Osteocyte (in vitro differentiated cells): ENCODE data around the gene CFAP251. TPM values are rescaled to one million over a fixed set of nuclear protein-coding genes. Genes with fewer than 3 reads are reported as not detected.
"Not testable (repeated sequence)": the region's sequence is repeated elsewhere in the genome, so short reads cannot be mapped to it uniquely, and the experiment has no call there.

Experiments used
- DNase-seq: peaks from one replicate; pipeline ENCODE4 v3.0.0; 2021; ENCODE audit warnings: mixed read lengths; ENCODE audit not compliant: unreplicated experiment; ENCODE audit errors: extremely low spot score
- H3K27ac Mint-ChIP-seq: one replicate; pipeline ENCODE4 v1.8.0; 2021; ENCODE audit warnings: mild to moderate bottlenecking, mixed read lengths; ENCODE audit not compliant: unreplicated experiment
- H3K27me3 Mint-ChIP-seq: one replicate; pipeline ENCODE4 v1.8.0; 2021; ENCODE audit warnings: mixed read lengths; ENCODE audit not compliant: unreplicated experiment
- H3K36me3 Mint-ChIP-seq: one replicate; pipeline ENCODE4 v1.8.0; 2021; ENCODE audit warnings: mixed read lengths; ENCODE audit not compliant: unreplicated experiment
- H3K4me1 Mint-ChIP-seq: one replicate; pipeline ENCODE4 v1.8.0; 2021; ENCODE audit warnings: mixed read lengths; ENCODE audit not compliant: unreplicated experiment
- H3K4me3 Mint-ChIP-seq: one replicate; pipeline ENCODE4 v1.8.0; 2021; ENCODE audit warnings: mild to moderate bottlenecking, moderate library complexity, mixed read lengths; ENCODE audit not compliant: unreplicated experiment
- H3K9me3 Mint-ChIP-seq: one replicate; pipeline ENCODE4 v1.8.0; 2021; ENCODE audit warnings: mixed read lengths; ENCODE audit not compliant: unreplicated experiment
- CTCF ChIP-seq: fragments of 200-600 bp; sonication (generic); IDR thresholded peaks from 2 replicates; pipeline ENCODE4 v1.5.0; 2021; ENCODE audit warnings: antibody characterized with exemption, mild to moderate bottlenecking, moderate library complexity
- total RNA-seq: library from RNA; stranded (reverse); gene quantifications from 2 replicates; pipeline ENCODE4 v1.2.1, GENCODE V29; 2021

Gene CFAP251
- total RNA-seq, 1 donor from 2014 or later, result 2.6 TPM

- Mint-ChIP-seq H3K9me3 (no peaks in the 10 kb centered on the region), H3K27ac (peak overlapping the region; percentile 33), H3K4me3 (no peak overlapping the region), H3K36me3 (peaks cover 16% of the 10 kb centered on the region), H3K27me3 (no peaks in the 10 kb centered on the region), H3K4me1 (peaks cover 20% of the 10 kb centered on the region)
- DNase-seq, result no peak
- TF ChIP-seq CTCF, result no peak
These were observed 2.7 kb downstream of the CFAP251 start for GRCh38 chr12:121921066-121921465.

GRCh38 chr12:121925358-121925695, 6.9 kb downstream of the CFAP251 start:
- Mint-ChIP-seq H3K27ac (peak overlapping the region; percentile 95), H3K4me3 (peak overlapping the region; percentile 71), H3K27me3 (no peaks in the 10 kb centered on the region), H3K9me3 (no peaks in the 10 kb centered on the region), H3K4me1 (peaks cover 31% of the 10 kb centered on the region), H3K36me3 (peaks cover 2% of the 10 kb centered on the region)
- no peak for TF ChIP-seq CTCF
- no peak for DNase-seq

- peak overlapping the region; percentile 62 for H3K27ac Mint-ChIP-seq
- H3K4me3 Mint-ChIP-seq, result no peak overlapping the region
- peaks cover 29% of the 10 kb centered on the region for H3K4me1 Mint-ChIP-seq
- H3K36me3 Mint-ChIP-seq, result peaks cover 5% of the 10 kb centered on the region
- H3K27me3 Mint-ChIP-seq, result no peaks in the 10 kb centered on the region
- no peak for DNase-seq
- no peaks in the 10 kb centered on the region for H3K9me3 Mint-ChIP-seq
- no peak for TF ChIP-seq CTCF
These were observed 8.7 kb downstream of the CFAP251 start for GRCh38 chr12:121926874-121927706.

GRCh38 chr12:121927813-121928212, 9.4 kb downstream of the CFAP251 start:
- Mint-ChIP-seq H3K36me3 (peaks cover 11% of the 10 kb centered on the region), H3K4me1 (peaks cover 29% of the 10 kb centered on the region), H3K27ac (peak overlapping the region; percentile 52), H3K4me3 (no peak overlapping the region), H3K27me3 (no peaks in the 10 kb centered on the region), H3K9me3 (no peaks in the 10 kb centered on the region)
- no peak for DNase-seq
- TF ChIP-seq CTCF, result no peak

GRCh38 chr12:121929545-121929944, 11.2 kb downstream of the CFAP251 start:
- H3K27ac Mint-ChIP-seq, H3K27me3 Mint-ChIP-seq, DNase-seq, H3K9me3 Mint-ChIP-seq, H3K4me3 Mint-ChIP-seq: not testable (repeated sequence)
- Mint-ChIP-seq H3K36me3 (peaks cover 15% of the 10 kb centered on the region), H3K4me1 (peaks cover 24% of the 10 kb centered on the region)
